Measurements from ENCODE around the gene EVA1C. TPM values are rescaled to one million over a fixed set of nuclear protein-coding genes. Genes with fewer than 3 reads are reported as not detected.
"Not testable (repeated sequence)": the region's sequence is repeated elsewhere in the genome, so short reads cannot be mapped to it uniquely, and the experiment has no call there.

EVA1C gene
- total RNA-seq, 1 donor from 2014 or later, result 0.92 TPM

DNA sequence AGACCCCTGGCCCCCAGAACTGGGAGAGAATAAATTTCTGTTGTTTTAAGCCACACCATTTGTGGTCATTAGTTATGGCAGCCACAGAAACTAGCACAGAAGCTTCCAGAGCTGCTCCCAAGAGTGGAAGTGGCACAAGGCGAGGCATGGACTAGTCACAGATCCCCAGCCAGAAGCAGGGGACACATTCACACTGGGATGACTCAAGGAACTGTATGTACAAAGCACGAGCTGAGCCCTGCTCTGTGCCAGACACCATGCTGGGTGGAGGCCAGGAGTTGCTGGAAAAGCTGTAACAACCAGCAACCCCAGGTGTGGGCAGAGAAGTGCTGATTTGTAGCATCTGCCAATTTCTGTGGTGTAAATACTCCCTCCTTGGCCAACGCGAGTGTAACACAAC is 117.2 kb downstream of the EVA1C start:
- no peak for DNase-seq (ENCODE audit: low read depth)
- TF ChIP-seq, protein P1, sequence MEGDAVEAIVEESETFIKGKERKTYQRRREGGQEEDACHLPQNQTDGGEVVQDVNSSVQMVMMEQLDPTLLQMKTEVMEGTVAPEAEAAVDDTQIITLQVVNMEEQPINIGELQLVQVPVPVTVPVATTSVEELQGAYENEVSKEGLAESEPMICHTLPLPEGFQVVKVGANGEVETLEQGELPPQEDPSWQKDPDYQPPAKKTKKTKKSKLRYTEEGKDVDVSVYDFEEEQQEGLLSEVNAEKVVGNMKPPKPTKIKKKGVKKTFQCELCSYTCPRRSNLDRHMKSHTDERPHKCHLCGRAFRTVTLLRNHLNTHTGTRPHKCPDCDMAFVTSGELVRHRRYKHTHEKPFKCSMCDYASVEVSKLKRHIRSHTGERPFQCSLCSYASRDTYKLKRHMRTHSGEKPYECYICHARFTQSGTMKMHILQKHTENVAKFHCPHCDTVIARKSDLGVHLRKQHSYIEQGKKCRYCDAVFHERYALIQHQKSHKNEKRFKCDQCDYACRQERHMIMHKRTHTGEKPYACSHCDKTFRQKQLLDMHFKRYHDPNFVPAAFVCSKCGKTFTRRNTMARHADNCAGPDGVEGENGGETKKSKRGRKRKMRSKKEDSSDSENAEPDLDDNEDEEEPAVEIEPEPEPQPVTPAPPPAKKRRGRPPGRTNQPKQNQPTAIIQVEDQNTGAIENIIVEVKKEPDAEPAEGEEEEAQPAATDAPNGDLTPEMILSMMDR (conservative IDR thresholded peaks at IDR 0.05; ENCODE audit: low read depth, low read length), result no peak
- no peak overlapping the region for H3K4me3 ChIP-seq (ENCODE audit: low read depth, low read length)

DNA sequence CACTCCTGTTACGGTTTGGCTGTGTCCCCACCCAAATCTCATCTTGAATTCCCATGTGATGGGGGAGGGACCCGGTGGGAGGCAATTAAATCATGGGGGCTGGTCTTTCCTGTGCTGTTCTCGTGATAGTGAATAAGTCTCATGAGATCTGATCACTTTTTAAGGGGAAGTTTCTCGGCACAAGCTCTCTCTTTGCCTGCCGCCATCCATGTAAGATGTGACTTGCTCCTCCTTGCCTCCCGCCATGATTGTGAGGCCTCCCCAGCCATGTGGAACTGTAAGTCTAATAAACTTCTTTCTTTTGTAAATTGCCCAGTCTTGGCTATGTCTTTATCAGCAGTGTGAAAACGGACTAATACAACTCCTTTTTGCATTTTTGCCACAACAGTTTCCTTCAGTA is 118.3 kb downstream of the EVA1C start:
- DNase-seq (ENCODE audit: low read depth); H3K4me3 ChIP-seq (ENCODE audit: low read depth, low read length): not testable (repeated sequence)

DNA sequence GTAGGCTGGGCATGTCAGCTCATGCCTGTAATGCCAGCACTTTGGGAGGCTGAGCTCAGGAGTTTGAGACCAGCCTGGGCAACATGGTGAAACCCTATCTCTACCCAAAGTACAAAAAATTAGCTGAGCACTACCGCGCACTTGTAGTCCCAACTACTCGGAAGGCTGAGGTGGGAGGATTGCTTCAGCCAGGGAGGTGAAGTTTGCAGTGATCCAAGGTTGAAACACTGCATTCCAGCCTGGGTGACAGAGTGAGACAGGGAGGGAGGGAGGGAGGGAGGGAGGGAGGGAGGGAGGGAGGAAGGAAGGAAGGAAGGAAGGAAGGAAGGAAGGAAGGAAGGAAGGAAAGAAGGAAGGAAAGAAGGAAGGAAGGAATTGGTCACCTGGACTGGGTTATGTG is 119.1 kb downstream of the EVA1C start:
- H3K4me3 ChIP-seq (ENCODE audit: low read depth, low read length); DNase-seq (ENCODE audit: low read depth): not testable (repeated sequence)

DNA sequence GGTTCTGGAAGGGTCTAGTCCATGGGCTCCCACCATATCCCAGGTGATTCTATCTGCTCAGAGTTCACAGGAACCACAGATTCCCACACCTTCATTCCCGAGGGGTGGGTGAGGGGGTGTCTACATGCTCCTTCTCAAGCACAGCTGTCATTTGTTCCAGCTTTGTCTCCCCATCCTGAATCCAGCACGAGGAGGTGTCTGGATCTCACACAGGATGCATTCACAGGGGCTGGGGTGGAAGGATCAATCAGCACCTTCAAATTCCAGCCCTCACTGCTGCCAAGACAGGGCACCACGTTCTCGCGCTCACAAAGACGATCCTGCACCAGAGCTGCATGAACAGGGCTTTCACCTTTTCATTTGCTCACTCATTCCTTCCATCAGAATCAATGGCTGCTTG is 120.1 kb downstream of the EVA1C start:
- TF ChIP-seq, protein P1 (conservative IDR thresholded peaks at IDR 0.05; ENCODE audit: low read depth, low read length), result no peak
- H3K4me3 ChIP-seq (ENCODE audit: low read depth, low read length), result no peak overlapping the region
- no peak for DNase-seq (ENCODE audit: low read depth)

DNA sequence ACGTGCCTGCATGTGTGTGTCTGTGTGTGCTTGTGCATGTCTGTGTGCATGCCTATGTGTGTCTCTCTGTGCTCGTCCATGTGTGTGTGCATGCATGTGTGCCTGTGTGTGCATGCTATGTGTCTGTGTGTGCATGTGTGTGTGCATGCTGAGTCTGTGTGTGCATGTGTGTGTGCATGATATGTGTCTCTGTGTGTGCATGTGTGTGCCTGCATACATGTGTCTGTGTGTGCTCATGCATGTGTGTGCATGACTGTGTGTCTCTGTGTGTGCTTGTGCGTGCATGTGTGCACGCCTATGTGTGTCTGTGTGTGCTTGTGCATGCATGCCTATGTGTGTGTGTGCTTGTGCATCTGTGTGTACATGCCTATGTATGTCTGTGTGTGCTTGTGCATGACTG is 120.5 kb downstream of the EVA1C start:
- H3K4me3 ChIP-seq (ENCODE audit: low read depth, low read length), result no peak overlapping the region
- TF ChIP-seq, protein P1 (conservative IDR thresholded peaks at IDR 0.05; ENCODE audit: low read depth, low read length), result no peak
- no peak for DNase-seq (ENCODE audit: low read depth)

DNA sequence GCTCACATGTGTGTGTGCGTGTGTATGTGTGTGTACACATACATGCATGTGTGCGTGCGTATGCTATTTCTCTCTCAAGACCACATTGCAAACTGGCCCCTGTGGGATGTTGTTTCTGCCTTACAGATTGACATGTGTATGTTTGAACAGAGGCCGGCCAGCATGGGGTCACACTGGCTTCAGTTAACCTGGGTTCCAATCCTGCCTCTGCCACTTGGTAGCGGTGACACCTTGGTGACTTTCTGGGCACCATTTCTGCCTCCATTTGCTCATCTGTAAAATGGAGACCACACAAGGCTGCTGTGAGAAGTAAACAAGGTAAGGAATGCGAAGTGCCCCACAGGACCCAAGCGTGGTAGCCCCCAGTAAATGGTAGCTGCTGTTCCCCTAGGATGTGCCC is 121.1 kb downstream of the EVA1C start:
- no peak overlapping the region for H3K4me3 ChIP-seq (ENCODE audit: low read depth, low read length)
- TF ChIP-seq, protein P1 (conservative IDR thresholded peaks at IDR 0.05; ENCODE audit: low read depth, low read length), result no peak
- DNase-seq (ENCODE audit: low read depth), result no peak

DNA sequence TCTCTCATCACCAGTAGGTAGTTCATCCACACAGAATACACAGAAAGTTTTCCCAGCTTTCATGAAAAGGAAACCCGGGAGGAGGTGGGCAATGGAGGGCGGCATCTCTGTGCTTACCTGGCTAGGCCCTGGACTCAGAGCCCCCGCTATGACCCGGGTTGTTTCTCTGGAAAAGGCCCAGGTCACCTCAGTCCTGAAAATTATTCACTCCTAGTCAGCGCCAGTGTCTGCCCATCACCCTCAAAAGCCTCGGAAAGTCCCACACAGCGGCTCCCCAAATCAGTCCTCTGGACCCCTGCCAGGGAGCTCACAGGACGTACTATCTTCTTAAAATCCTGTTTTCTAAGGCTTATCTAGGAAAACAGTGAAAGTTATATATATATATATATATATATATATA is 121.6 kb downstream of the EVA1C start:
- TF ChIP-seq, protein P1 (conservative IDR thresholded peaks at IDR 0.05; ENCODE audit: low read depth, low read length), result no peak
- DNase-seq (ENCODE audit: low read depth), result no peak
- H3K4me3 ChIP-seq (ENCODE audit: low read depth, low read length), result no peak overlapping the region

DNA sequence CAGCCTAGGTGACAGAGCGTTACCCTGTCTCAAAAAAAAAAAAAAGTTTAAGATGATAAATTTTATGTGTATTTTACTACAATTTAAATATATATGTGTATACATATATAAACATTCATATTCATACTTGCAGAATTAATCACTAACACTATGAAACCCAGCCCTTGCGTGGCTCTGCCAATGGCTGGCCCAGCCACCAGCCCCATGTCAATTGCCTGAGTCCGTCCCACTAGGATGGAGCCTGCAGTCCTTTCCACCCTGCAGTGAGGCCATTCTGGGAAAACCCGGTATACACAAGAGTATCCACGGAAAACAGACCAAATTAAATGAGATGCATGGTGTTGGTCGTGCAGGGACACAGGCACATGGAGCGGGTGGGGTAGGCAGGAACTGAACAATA is 123.1 kb downstream of the EVA1C start:
- TF ChIP-seq, protein P1 (conservative IDR thresholded peaks at IDR 0.05; ENCODE audit: low read depth, low read length), result no peak
- DNase-seq (ENCODE audit: low read depth), result no peak
- no peak overlapping the region for H3K4me3 ChIP-seq (ENCODE audit: low read depth, low read length)

Data from epithelial cell of proximal tubule (primary cell).